K562 (cell line): Measurements from ENCODE around the gene TAC3. TPM values are rescaled to one million over a fixed set of nuclear protein-coding genes. Genes with fewer than 3 reads are reported as not detected.
A peak's percentile ranks its signal among the peaks of the same experiment; 100 is the strongest.

ENCODE experiments used
- CBX8 ChIP-seq: fragments of 200-600 bp; sonication (generic); IDR thresholded peaks from 2 replicates; pipeline ENCODE4 v1.6.1; 2012; ENCODE audit warnings: borderline replicate concordance, mixed run types, low read depth, mild to moderate bottlenecking, moderate library complexity, mixed read lengths, low read length, control low read depth, inconsistent platforms; ENCODE audit not compliant: poor library complexity, severe bottlenecking; ENCODE audit errors: extremely low read depth
- CREB3 ChIP-seq: fragments of 450-650 bp; conservative IDR thresholded peaks from 2 replicates; pipeline ENCODE4 v1.6.1; 2016; ENCODE audit warnings: missing genetic modification characterization, low read depth, mild to moderate bottlenecking, missing compliant biosample characterization, moderate library complexity
- CTBP1 ChIP-seq: fragments of 450-650 bp; IDR thresholded peaks from 2 replicates; pipeline ENCODE4 v1.6.1; 2016; ENCODE audit warnings: borderline replicate concordance
- DACH1 ChIP-seq: fragments of 450-650 bp; IDR thresholded peaks from 2 replicates; pipeline ENCODE4 v1.6.1; 2018; ENCODE audit not compliant: partially characterized antibody
- EP400 ChIP-seq: fragments of 450-650 bp; IDR thresholded peaks from 2 replicates; pipeline ENCODE4 v1.6.1; 2017; ENCODE audit warnings: antibody characterized with exemption, mild to moderate bottlenecking, moderate library complexity
- FOXJ3 ChIP-seq: sonication (generic); formaldehyde crosslinking; IDR thresholded peaks from 2 replicates; pipeline ENCODE4 v1.4.0; 2020; ENCODE audit warnings: mild to moderate bottlenecking, missing genetic modification reagents
- KLF16 ChIP-seq: IDR thresholded peaks from 2 replicates; pipeline ENCODE4 v1.6.1; 2016; ENCODE audit warnings: antibody characterized with exemption
- MNT ChIP-seq, 2 experiments: fragments of 450-650 bp; conservative IDR thresholded peaks; 2 replicates each; pipeline ENCODE4 v1.6.1; 2017; ENCODE audit warnings: mild to moderate bottlenecking in 2 of 2, moderate library complexity in 2 of 2
- MTA3 ChIP-seq: fragments of 450-650 bp; formaldehyde crosslinking; IDR thresholded peaks from 2 replicates; pipeline ENCODE4 v1.6.1; 2017; ENCODE audit warnings: mild to moderate bottlenecking, borderline replicate concordance
- MYC ChIP-seq, 2 experiments: fragments of 250-450 bp in 1 of 2; sonication (Bioruptor Pico) in 1 of 2; IDR thresholded peaks; 2 replicates each; pipeline versions ENCODE4 v1.5.1 to v1.6.1; 2012 to 2021; ENCODE audit warnings: low read depth in 2 of 2, borderline replicate concordance in 1 of 2, improper control_type of control experiment in 1 of 2, low read length in 1 of 2, mild to moderate bottlenecking in 1 of 2, moderate library complexity in 1 of 2
- NCOR1 ChIP-seq: fragments of 450-650 bp; IDR thresholded peaks from 2 replicates; pipeline ENCODE4 v1.6.1; 2016; ENCODE audit warnings: mild to moderate bottlenecking, moderate library complexity
- NFIC ChIP-seq: fragments of 450-650 bp; IDR thresholded peaks from 2 replicates; pipeline ENCODE4 v1.6.1; 2017; ENCODE audit warnings: mild to moderate bottlenecking, inconsistent platforms
- NR2F6 ChIP-seq: fragments of 450-650 bp; formaldehyde crosslinking; IDR thresholded peaks from 2 replicates; pipeline ENCODE4 v1.4.0; 2020; ENCODE audit warnings: mild to moderate bottlenecking
- NR3C1 ChIP-seq: sonication (generic); formaldehyde crosslinking; IDR thresholded peaks from 2 replicates; pipeline ENCODE4 v1.8.1; 2022; ENCODE audit warnings: missing genetic modification reagents
- PHF8 ChIP-seq: fragments of 200-600 bp; sonication (generic); IDR thresholded peaks from 2 replicates; pipeline ENCODE4 v1.6.1; 2012; ENCODE audit warnings: mixed run types, mild to moderate bottlenecking, inconsistent platforms, low read length, moderate library complexity, borderline replicate concordance
- RBM22 ChIP-seq: fragments of 200-400 bp; formaldehyde crosslinking; IDR thresholded peaks from 2 replicates; pipeline ENCODE4 v1.6.1; 2018; ENCODE audit warnings: low read length, low read depth; ENCODE audit not compliant: poor library complexity, severe bottlenecking
- RUNX1 ChIP-seq: sonication (generic); IDR thresholded peaks from 2 replicates; pipeline ENCODE4 v1.6.1; 2016; ENCODE audit warnings: antibody characterized with exemption, low read depth
- SLC30A9 ChIP-seq: fragments of 250-450 bp; sonication (Bioruptor Pico); IDR thresholded peaks from 2 replicates; pipeline ENCODE4 v1.8.0; 2022; ENCODE audit warnings: mild to moderate bottlenecking, moderate library complexity
- SMARCE1 ChIP-seq: fragments of 450-650 bp; IDR thresholded peaks from 2 replicates; pipeline ENCODE4 v1.7.1; 2016; ENCODE audit warnings: mild to moderate bottlenecking
- SNAPC5 ChIP-seq: fragments of 250-450 bp; sonication (Bioruptor Pico); IDR thresholded peaks from 2 replicates; pipeline ENCODE4 v1.8.0; 2021; ENCODE audit warnings: moderate library complexity, mild to moderate bottlenecking, inconsistent platforms
- TRIM28 ChIP-seq: fragments of 450-650 bp; IDR thresholded peaks from 2 replicates; pipeline ENCODE4 v1.6.1; 2017
- ZNF174 ChIP-seq: fragments of 250-450 bp; sonication (Bioruptor Pico); IDR thresholded peaks from 2 replicates; pipeline ENCODE4 v1.4.0; 2020; ENCODE audit warnings: mild to moderate bottlenecking
- ZNF23 ChIP-seq: fragments of 250-450 bp; sonication (Bioruptor Pico); IDR thresholded peaks from 2 replicates; pipeline ENCODE4 v1.4.0; 2020; ENCODE audit warnings: mild to moderate bottlenecking
- ZNF282 ChIP-seq: sonication (generic); formaldehyde crosslinking; IDR thresholded peaks from 2 replicates; pipeline ENCODE4 v1.8.1; 2023; ENCODE audit warnings: missing genetic modification reagents
- polyA plus RNA-seq, 8 experiments: library from polyadenylated mRNA; depleted of rRNA in 4 of 8; stranded (reverse) in 5 of 8; unstranded in 3 of 8; fragments of >200 nt; fragmentation: Nextera tagmentation in 2 of 8; fragmentation: Illumina TruSeq in 1 of 8; extraction: Ambion mirVana in 2 of 8; extraction: Trizol in 1 of 8; gene quantifications; 2 replicates each; pipeline versions ENCODE4 v1.2.1 to v1.2.3, GENCODE V29; 2011 to 2014; ENCODE audit warnings: inconsistent platforms in 1 of 8, missing spikeins in 1 of 8
- total RNA-seq, 7 experiments: library from RNA; depleted of rRNA in 6 of 7; stranded (reverse); fragments of >200 nt in 6 of 7; fragmentation: Illumina TruSeq in 2 of 7; extraction: Trizol in 2 of 7; gene quantifications; 2 replicates each; pipeline versions ENCODE4 v1.2.1 to v1.2.3, GENCODE V29; 2011 to 2021; ENCODE audit warnings: low replicate concordance in 1 of 7

Gene TAC3
- total and polyA plus RNA-seq, 9 of the 15 experiments (the other 6 are each of a cell fraction or from before 2014, with no cell fraction given): 0.29 to 2.8 (median 1.4) TPM

- TF ChIP-seq FOXJ3 (no peak), CBX8 (no peak), RBM22 (no peak), MYC (IDR thresholded peaks at IDR 0.05; ENCODE audit: low read depth, low read length) (0 out of 2 replicates have a peak, but pooled peaks have one; percentile 38), MYC (CRISPR knock-in tag; IDR thresholded peaks at IDR 0.05; ENCODE audit: borderline replicate concordance, low read depth) (no peak), DACH1 (peak; percentile 15), CTBP1 (peak; percentile 92; the same call in 1 of the 2 replicates), NR2F6 (CRISPR knock-in tag) (peak; percentile 79; the same call in 1 of the 2 replicates), CREB3 (no peak), ZNF174 (CRISPR knock-in tag) (no peak), SLC30A9 (no peak), NCOR1 (0 out of 2 replicates have a peak, but pooled peaks have one; percentile 26), PHF8 (no peak), SMARCE1 (0 out of 2 replicates have a peak, but pooled peaks have one; percentile 11), TRIM28 (no peak), NFIC (0 out of 2 replicates have a peak, but pooled peaks have one; percentile 4), KLF16 (peak; percentile 47; the same call in 1 of the 2 replicates), ZNF282 (CRISPR knock-in tag) (no peak), MNT (conservative IDR thresholded peaks at IDR 0.05) (0 out of 4 replicates have a peak, but pooled peaks of 1 of the 2 experiments have one; percentile 34), EP400 (0 out of 2 replicates have a peak, but pooled peaks have one; percentile 0), SNAPC5 (no peak), ZNF23 (CRISPR knock-in tag) (no peak), NR3C1 (CRISPR knock-in tag) (no peak), RUNX1 (0 out of 2 replicates have a peak, but pooled peaks have one; percentile 23), MTA3 (peak; percentile 74; the same call in 1 of the 2 replicates)
These were observed 14.9 kb downstream of the TAC3 start (continued) for GRCh38 chr12:57001448-57001906.
